Measurements from ENCODE around the gene RAI14.

The RAI14 gene

GRCh38 chr5:34632807-34633422, 23.2 kb upstream of the RAI14 start:
- Histone ChIP-seq H4K20me1 (ENCODE audit: insufficient read depth, low read length) (no peaks in the 10 kb centered on the region), H3K4me3 (ENCODE audit: low read length) (no peak overlapping the region), H3K4me1 (ENCODE audit: low read length) (no peaks in the 10 kb centered on the region), H3K9me2 (replicated peaks; ENCODE audit: insufficient read depth, low read length) (no peaks in the 10 kb centered on the region), H3K27me3 (replicated peaks; ENCODE audit: insufficient read depth, low read length) (no peaks in the 10 kb centered on the region), H3F3A (ENCODE audit: insufficient read depth, low read length) (no peaks in the 10 kb centered on the region), H2AFZ (ENCODE audit: low read length) (no peak overlapping the region), H3K9ac (ENCODE audit: low read length) (no peak overlapping the region), H3K36me3 (replicated peaks; ENCODE audit: insufficient read depth, low read length) (no peaks in the 10 kb centered on the region), H3K9me3 (replicated peaks; ENCODE audit: insufficient read depth, low read length) (no peaks in the 10 kb centered on the region), H3K79me2 (ENCODE audit: low read length) (no peaks in the 10 kb centered on the region), H3K27ac (ENCODE audit: low read length) (no peak overlapping the region), H3K4me2 (ENCODE audit: low read depth, low read length) (no peak overlapping the region)
- DNase-seq: no peak
- TF ChIP-seq EZH2phosphoT487 (IDR thresholded peaks at IDR 0.05; ENCODE audit: low read length): no peak
- no peak for TF ChIP-seq EZH2 (optimal IDR thresholded peaks at IDR 0.05; ENCODE audit: low read depth, low read length)
- no peak for TF ChIP-seq CTCF (IDR thresholded peaks at IDR 0.05; ENCODE audit: low read length)

GRCh38 chr5:34639852-34640626, 16.1 kb upstream of the RAI14 start:
- no peaks in the 10 kb centered on the region for H3F3A ChIP-seq (ENCODE audit: insufficient read depth, low read length)
- no peak overlapping the region for H3K4me2 ChIP-seq (ENCODE audit: low read depth, low read length)
- no peak overlapping the region for H3K27ac ChIP-seq (ENCODE audit: low read length)
- H4K20me1 ChIP-seq (ENCODE audit: insufficient read depth, low read length): no peaks in the 10 kb centered on the region
- no peaks in the 10 kb centered on the region for H3K4me1 ChIP-seq (ENCODE audit: low read length)
- H3K27me3 ChIP-seq (replicated peaks; ENCODE audit: insufficient read depth, low read length): no peaks in the 10 kb centered on the region
- H3K9me3 ChIP-seq (replicated peaks; ENCODE audit: insufficient read depth, low read length): no peaks in the 10 kb centered on the region
- H3K79me2 ChIP-seq (ENCODE audit: low read length): no peaks in the 10 kb centered on the region
- no peak for TF ChIP-seq CTCF (IDR thresholded peaks at IDR 0.05; ENCODE audit: low read length)
- no peak for TF ChIP-seq EZH2phosphoT487 (IDR thresholded peaks at IDR 0.05; ENCODE audit: low read length)
- TF ChIP-seq EZH2 (optimal IDR thresholded peaks at IDR 0.05; ENCODE audit: low read depth, low read length): no peak
- H3K36me3 ChIP-seq (replicated peaks; ENCODE audit: insufficient read depth, low read length): no peaks in the 10 kb centered on the region
- H2AFZ ChIP-seq (ENCODE audit: low read length): no peak overlapping the region
- H3K9ac ChIP-seq (ENCODE audit: low read length): no peak overlapping the region
- no peaks in the 10 kb centered on the region for H3K9me2 ChIP-seq (replicated peaks; ENCODE audit: insufficient read depth, low read length)
- DNase-seq: no peak
- no peak overlapping the region for H3K4me3 ChIP-seq (ENCODE audit: low read length)

- Histone ChIP-seq H3K4me3 (ENCODE audit: low read length) (no peak overlapping the region), H3K4me1 (ENCODE audit: low read length) (no peaks in the 10 kb centered on the region), H3K79me2 (ENCODE audit: low read length) (no peaks in the 10 kb centered on the region), H3K9me2 (replicated peaks; ENCODE audit: insufficient read depth, low read length) (no peaks in the 10 kb centered on the region), H2AFZ (ENCODE audit: low read length) (no peak overlapping the region), H4K20me1 (ENCODE audit: insufficient read depth, low read length) (no peaks in the 10 kb centered on the region), H3K9ac (ENCODE audit: low read length) (no peak overlapping the region), H3K4me2 (ENCODE audit: low read depth, low read length) (no peak overlapping the region), H3F3A (ENCODE audit: insufficient read depth, low read length) (no peaks in the 10 kb centered on the region), H3K27me3 (replicated peaks; ENCODE audit: insufficient read depth, low read length) (no peaks in the 10 kb centered on the region), H3K36me3 (replicated peaks; ENCODE audit: insufficient read depth, low read length) (no peaks in the 10 kb centered on the region), H3K27ac (ENCODE audit: low read length) (no peak overlapping the region), H3K9me3 (replicated peaks; ENCODE audit: insufficient read depth, low read length) (no peaks in the 10 kb centered on the region)
- no peak for DNase-seq
- TF ChIP-seq CTCF (IDR thresholded peaks at IDR 0.05; ENCODE audit: low read length) (no peak), EZH2 (optimal IDR thresholded peaks at IDR 0.05; ENCODE audit: low read depth, low read length) (no peak), EZH2phosphoT487 (IDR thresholded peaks at IDR 0.05; ENCODE audit: low read length) (no peak)
These were observed 7.9 kb upstream of the RAI14 start for GRCh38 chr5:34648039-34648839.

Data from MM.1S (cell line).